ENCODE measurements around the gene EYA2. TPM values are rescaled to one million over a fixed set of nuclear protein-coding genes. Genes with fewer than 3 reads are reported as not detected.

The EYA2 gene
- total and polyA plus RNA-seq, 4 donors = 1.6 to 4.4 (median 2.1) TPM

DNA sequence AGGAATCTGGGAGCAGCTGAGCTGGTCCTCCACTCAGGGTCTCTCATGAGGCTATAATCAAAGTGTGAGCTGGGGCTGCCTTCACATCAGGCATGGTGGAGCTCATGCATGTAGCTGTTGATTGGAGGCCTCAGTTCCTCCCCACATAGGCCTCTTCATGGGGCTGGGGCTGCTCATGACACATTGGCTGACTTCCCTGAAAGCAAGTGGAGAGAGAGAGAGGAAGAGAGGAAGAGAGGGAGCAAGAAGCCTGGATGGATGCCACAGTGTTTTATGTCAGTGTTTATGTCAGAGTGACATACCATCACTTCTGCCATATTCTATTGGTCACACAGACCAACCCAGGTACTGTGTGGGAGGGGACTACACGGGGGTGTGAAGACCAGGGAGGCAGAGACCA lies 43.8 kb downstream of the EYA2 start:
- no peaks in the 10 kb centered on the region for H3K36me3 ChIP-seq (ENCODE audit: control insufficient read depth in 4 of 4, insufficient read depth in 4 of 4, low read length in 4 of 4)
- H3K9ac ChIP-seq (ENCODE audit: insufficient read depth in 1 of 2, low read length in 2 of 2) = no peak overlapping the region
- no peak for ATAC-seq (ENCODE audit: insufficient read depth, low FRiP score)
- no peaks in the 10 kb centered on the region for H3K27me3 ChIP-seq (ENCODE audit: control insufficient read depth in 3 of 3, insufficient read depth in 3 of 3, low read length in 2 of 3)
- H3K9me3 ChIP-seq (ENCODE audit: control insufficient read depth in 4 of 4, insufficient read depth in 3 of 4, low read length in 3 of 4) = no peaks in the 10 kb centered on the region
- H3K4me1 ChIP-seq (ENCODE audit: control insufficient read depth in 5 of 5, insufficient read depth in 5 of 5, low read length in 5 of 5) = peaks cover 0 to 12% (median 0%) of the 10 kb centered on the region in 5 donors
- 65 to 80% methylated on average over 1 of the region's 1 CpG for WGBS, 2 donors
- H3K4me3 ChIP-seq = no peak overlapping the region
- no peak overlapping the region for H3K27ac ChIP-seq (ENCODE audit: low read depth in 1 of 2, low read length in 1 of 2)
- DNase-seq = peak; percentile 65 to 83 (median 82)
- TF ChIP-seq, protein P1, sequence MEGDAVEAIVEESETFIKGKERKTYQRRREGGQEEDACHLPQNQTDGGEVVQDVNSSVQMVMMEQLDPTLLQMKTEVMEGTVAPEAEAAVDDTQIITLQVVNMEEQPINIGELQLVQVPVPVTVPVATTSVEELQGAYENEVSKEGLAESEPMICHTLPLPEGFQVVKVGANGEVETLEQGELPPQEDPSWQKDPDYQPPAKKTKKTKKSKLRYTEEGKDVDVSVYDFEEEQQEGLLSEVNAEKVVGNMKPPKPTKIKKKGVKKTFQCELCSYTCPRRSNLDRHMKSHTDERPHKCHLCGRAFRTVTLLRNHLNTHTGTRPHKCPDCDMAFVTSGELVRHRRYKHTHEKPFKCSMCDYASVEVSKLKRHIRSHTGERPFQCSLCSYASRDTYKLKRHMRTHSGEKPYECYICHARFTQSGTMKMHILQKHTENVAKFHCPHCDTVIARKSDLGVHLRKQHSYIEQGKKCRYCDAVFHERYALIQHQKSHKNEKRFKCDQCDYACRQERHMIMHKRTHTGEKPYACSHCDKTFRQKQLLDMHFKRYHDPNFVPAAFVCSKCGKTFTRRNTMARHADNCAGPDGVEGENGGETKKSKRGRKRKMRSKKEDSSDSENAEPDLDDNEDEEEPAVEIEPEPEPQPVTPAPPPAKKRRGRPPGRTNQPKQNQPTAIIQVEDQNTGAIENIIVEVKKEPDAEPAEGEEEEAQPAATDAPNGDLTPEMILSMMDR (IDR thresholded peaks at IDR 0.05; ENCODE audit: control extremely low read depth, extremely low read depth) = no peak

DNA sequence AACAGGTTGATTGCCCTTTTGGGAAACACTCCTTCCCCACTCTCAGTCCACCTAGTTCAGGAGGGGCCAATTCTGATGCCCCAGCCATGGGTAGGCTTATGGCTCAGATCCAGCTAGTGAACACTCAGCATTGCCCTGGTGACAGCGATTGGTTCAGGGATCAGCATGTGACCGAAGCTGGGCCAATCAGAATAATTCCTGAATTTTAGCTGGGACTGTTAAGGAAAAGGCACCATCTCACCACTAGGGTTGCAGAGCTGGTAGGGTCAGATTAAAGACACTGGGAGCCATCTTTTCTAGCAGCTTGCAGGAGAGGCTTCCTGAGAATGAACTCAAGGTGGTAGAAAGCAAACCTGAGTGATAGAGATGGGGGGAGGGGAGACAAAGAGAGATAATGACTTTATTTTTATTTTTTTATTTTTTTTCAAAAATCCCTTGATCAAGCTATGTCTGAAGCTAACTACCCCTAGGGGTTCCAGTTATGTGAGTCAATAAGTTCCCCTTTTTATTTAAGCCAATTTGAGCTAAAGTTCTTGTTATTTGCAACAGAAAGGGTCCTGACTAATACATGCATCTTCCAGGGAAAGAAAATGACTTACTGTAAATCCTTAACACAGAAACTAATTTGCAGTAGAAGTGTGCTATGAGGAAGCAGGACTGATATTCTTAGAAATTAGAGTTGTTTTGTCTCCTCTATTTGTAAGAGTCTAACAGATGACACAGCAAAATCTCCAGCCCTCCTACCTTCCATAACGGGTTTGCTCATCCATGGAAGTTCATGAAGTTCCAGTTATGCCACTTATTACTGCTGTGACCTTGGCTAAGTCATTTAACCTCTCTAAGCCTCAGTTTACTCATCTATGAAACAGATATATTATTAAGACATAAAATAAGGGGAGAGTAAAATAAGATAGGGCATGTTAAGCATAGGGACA lies 44.7 kb downstream of the EYA2 start:
- 40 to 80% methylated on average over 3 of the region's 3 CpGs for WGBS, 2 donors
- Histone ChIP-seq H3K36me3 (ENCODE audit: control insufficient read depth in 4 of 4, insufficient read depth in 4 of 4, low read length in 4 of 4) (no peaks in the 10 kb centered on the region), H3K9ac (ENCODE audit: insufficient read depth in 1 of 2, low read length in 2 of 2) (no peak overlapping the region), H3K27ac (ENCODE audit: low read depth in 1 of 2, low read length in 1 of 2) (no peak overlapping the region), H3K4me3 (no peak overlapping the region), H3K27me3 (ENCODE audit: control insufficient read depth in 3 of 3, insufficient read depth in 3 of 3, low read length in 2 of 3) (no peaks in the 10 kb centered on the region), H3K9me3 (ENCODE audit: control insufficient read depth in 4 of 4, insufficient read depth in 3 of 4, low read length in 3 of 4) (no peaks in the 10 kb centered on the region), H3K4me1 (ENCODE audit: control insufficient read depth in 5 of 5, insufficient read depth in 5 of 5, low read length in 5 of 5) (peaks cover 0 to 12% (median 0%) of the 10 kb centered on the region in 5 donors)
- TF ChIP-seq, protein P1 (IDR thresholded peaks at IDR 0.05; ENCODE audit: control extremely low read depth, extremely low read depth) = no peak
- DNase-seq (no peak), ATAC-seq (ENCODE audit: insufficient read depth, low FRiP score) (no peak)

DNA sequence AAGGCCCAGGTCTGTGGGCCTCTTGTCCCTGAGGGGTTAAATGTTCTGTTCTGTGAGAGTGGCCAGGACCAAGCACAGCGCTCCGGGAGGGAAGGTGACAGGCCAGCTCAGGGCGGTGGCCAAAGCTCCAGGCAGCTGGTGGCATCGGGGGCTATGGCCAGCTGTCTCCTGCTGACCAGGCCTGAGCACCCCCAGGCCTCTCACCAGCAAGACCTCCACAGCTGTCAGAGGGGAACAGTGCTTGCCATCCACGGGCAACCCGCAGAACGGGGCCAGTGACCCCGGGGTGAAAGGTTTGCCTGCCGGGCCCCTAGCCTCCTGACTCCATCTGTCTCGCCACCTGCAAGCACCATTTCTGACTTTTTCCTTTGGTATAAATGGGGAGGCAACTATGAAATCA lies 46.0 kb downstream of the EYA2 start:
- no peak overlapping the region for H3K27ac ChIP-seq (ENCODE audit: low read depth in 1 of 2, low read length in 1 of 2)
- WGBS, 2 donors = 71 to 83% methylated on average over 10 of the region's 10 CpGs
- no peaks in the 10 kb centered on the region for H3K9me3 ChIP-seq (ENCODE audit: control insufficient read depth in 4 of 4, insufficient read depth in 3 of 4, low read length in 3 of 4)
- ATAC-seq (ENCODE audit: insufficient read depth, low FRiP score) = no peak
- H3K27me3 ChIP-seq (ENCODE audit: control insufficient read depth in 3 of 3, insufficient read depth in 3 of 3, low read length in 2 of 3) = no peaks in the 10 kb centered on the region
- DNase-seq = no peak
- H3K4me3 ChIP-seq = no peak overlapping the region
- H3K36me3 ChIP-seq (ENCODE audit: control insufficient read depth in 4 of 4, insufficient read depth in 4 of 4, low read length in 4 of 4) = no peaks in the 10 kb centered on the region
- no peak overlapping the region for H3K9ac ChIP-seq (ENCODE audit: insufficient read depth in 1 of 2, low read length in 2 of 2)
- peaks cover 0 to 12% (median 0%) of the 10 kb centered on the region in 5 donors for H3K4me1 ChIP-seq (ENCODE audit: control insufficient read depth in 5 of 5, insufficient read depth in 5 of 5, low read length in 5 of 5)
- TF ChIP-seq, protein P1 (IDR thresholded peaks at IDR 0.05; ENCODE audit: control extremely low read depth, extremely low read depth) = no peak
